Endodermal cell (in vitro differentiated cells): Measurements from ENCODE around the gene EIF5A2. TPM values are rescaled to one million over a fixed set of nuclear protein-coding genes. Genes with fewer than 3 reads are reported as not detected.

Experiments
- DNase-seq: peaks from one replicate; pipeline ENCODE4 v3.0.0-alpha.2; 2017
- H3K27ac ChIP-seq: 2 replicates; pipeline ENCODE4 v1.5.1; 2013; ENCODE audit warnings: mild to moderate bottlenecking, low read depth, low read length, moderate library complexity
- H3K27me3 ChIP-seq: 2 replicates; pipeline ENCODE4 v1.6.1; 2013; ENCODE audit warnings: mild to moderate bottlenecking, low read length, moderate library complexity; ENCODE audit not compliant: insufficient read depth, control insufficient read depth, poor library complexity, severe bottlenecking
- H3K36me3 ChIP-seq: 2 replicates; pipeline ENCODE4 v1.7.0; 2013; ENCODE audit warnings: mild to moderate bottlenecking, low read length, moderate library complexity; ENCODE audit not compliant: control insufficient read depth, insufficient read depth
- H3K4me1 ChIP-seq: one replicate; pipeline ENCODE4 v1.7.0; 2013; ENCODE audit warnings: low read length; ENCODE audit not compliant: control insufficient read depth, insufficient read depth
- H3K4me3 ChIP-seq: 2 replicates; pipeline ENCODE4 v1.5.1; 2013; ENCODE audit warnings: mild to moderate bottlenecking, low read length, moderate library complexity
- H3K9ac ChIP-seq: 2 replicates; pipeline ENCODE4 v1.6.1; 2013; ENCODE audit warnings: mild to moderate bottlenecking, low read length, moderate library complexity; ENCODE audit not compliant: poor library complexity, severe bottlenecking; ENCODE audit errors: extremely low read depth
- H3K9me3 ChIP-seq: 2 replicates; pipeline ENCODE4 v1.6.1; 2013; ENCODE audit warnings: mild to moderate bottlenecking, low read length, moderate library complexity; ENCODE audit not compliant: control insufficient read depth
- H3K27ac Mint-ChIP-seq: 2 replicates; pipeline ENCODE4 v1.8.0; 2020; ENCODE audit warnings: mixed read lengths
- H3K27me3 Mint-ChIP-seq: 2 replicates; pipeline ENCODE4 v1.8.0; 2021; ENCODE audit warnings: mild to moderate bottlenecking, mixed read lengths; ENCODE audit not compliant: insufficient read depth
- H3K36me3 Mint-ChIP-seq: 2 replicates; pipeline ENCODE4 v1.8.0; 2020; ENCODE audit warnings: low read depth, mixed read lengths
- H3K4me1 Mint-ChIP-seq: 2 replicates; pipeline ENCODE4 v1.8.0; 2020; ENCODE audit warnings: mixed read lengths
- H3K4me3 Mint-ChIP-seq: 2 replicates; pipeline ENCODE4 v1.8.0; 2020; ENCODE audit warnings: mild to moderate bottlenecking, moderate library complexity, mixed read lengths
- H3K9me3 Mint-ChIP-seq: 2 replicates; pipeline ENCODE4 v1.8.0; 2020; ENCODE audit warnings: mild to moderate bottlenecking, mixed read lengths
- CTCF ChIP-seq: fragments of 200-600 bp; sonication (generic); conservative IDR thresholded peaks from 2 replicates; pipeline ENCODE4 v1.5.0; 2021; ENCODE audit warnings: antibody characterized with exemption, mild to moderate bottlenecking
- WGBS, 2 experiments: methylation state at CpG; one replicate each; pipeline versions ENCODE4 v1.1.5 to v1.1.7; 2013; ENCODE audit warnings: missing lambda C conversion rate in 2 of 2, mixed read lengths in 1 of 2; ENCODE audit not compliant: insufficient coverage in 1 of 2, insufficient read length in 1 of 2; 5-methylcytosine and 5-hydroxymethylcytosine counted together
- long read RNA-seq, 4 experiments: library from polyadenylated mRNA in 2 of 4; library from RNA in 1 of 4; library from capped mRNA in 1 of 4; stranded (forward) in 3 of 4; unstranded in 1 of 4; transcript quantifications; one replicate each; pipeline ENCODE4 v2.0.0, GENCODE V29; 2020 to 2021; ENCODE audit warnings: inconsistent platforms in 1 of 4
- polyA plus RNA-seq, 2 experiments: library from polyadenylated mRNA; stranded (reverse); fragments of 50-300 nt; gene quantifications; one replicate each; pipeline ENCODE4 v1.2.3, GENCODE V29; 2013
- total RNA-seq, 2 donors: library from RNA; stranded (reverse); fragmentation: NEBNext Ultra II Directional in 1 of 2; extraction: Animal tissue kit (Norgen Biotek cat#: 25700) in 1 of 2; gene quantifications; 2 replicates in 1 of 2; 3 replicates in 1 of 2; pipeline ENCODE4 v1.2.1, GENCODE V29; 2021

The EIF5A2 gene
- total RNA-seq = 10 to 100 TPM in 1 of 2 donors, 1 to 10 TPM in 1; 8.4 to 12.4 TPM
- polyA plus RNA-seq (2013, experiment 1 of 2) = 6.4 TPM
- 7.7 TPM for polyA plus RNA-seq (2013, experiment 2 of 2)
- long read RNA-seq, experiment 1, full-length matches to known transcripts = 2 of 3 reads
- long read RNA-seq, experiment 1, partial matches to known transcripts = 1 of 3 reads
- long read RNA-seq, experiment 1, other reads (novel, unspliced or antisense) = 0 of 3 reads
- long read RNA-seq, experiment 2, full-length matches to known transcripts = 25 of 29 reads
- long read RNA-seq, experiment 2, partial matches to known transcripts = 1 of 29 reads
- long read RNA-seq, experiment 2, other reads (novel, unspliced or antisense) = 3 of 29 reads
- long read RNA-seq, experiment 3, full-length matches to known transcripts = 31 of 33 reads
- long read RNA-seq, experiment 3, partial matches to known transcripts = 2 of 33 reads
- long read RNA-seq, experiment 3, other reads (novel, unspliced or antisense) = 0 of 33 reads
- long read RNA-seq, experiment 4, full-length matches to known transcripts = 9 of 9 reads
- long read RNA-seq, experiment 4, partial matches to known transcripts = 0 of 9 reads
- long read RNA-seq, experiment 4, other reads (novel, unspliced or antisense) = 0 of 9 reads

GRCh38 chr3:170908235-170909116, at the start of gene EIF5A2:
Gene EIF5A2, minus strand, starts transcription at chr3:170908637. Its CDS starts 831 bp downstream, at chr3:170907806.
- peak within 1 kb of the TSS; percentile 88 for H3K4me3 ChIP-seq
- H3K9ac ChIP-seq = peak within 1 kb of the TSS; percentile 27
- 24 to 51% methylated on average over 31 to 73 of the region's 73 CpGs for WGBS, 2 experiments
- H3K9me3 ChIP-seq = peaks cover 25% of the 10 kb centered on the region
- H3K36me3 ChIP-seq = no peaks in the 10 kb centered on the region
- Mint-ChIP-seq H3K4me1 (peaks cover 13% of the 10 kb centered on the region), H3K27me3 (peaks cover 27% of the 10 kb centered on the region), H3K36me3 (no peaks in the 10 kb centered on the region), H3K9me3 (peaks cover 30% of the 10 kb centered on the region), H3K27ac (peak within 1 kb of the TSS; percentile 83), H3K4me3 (peak within 1 kb of the TSS; percentile 84)
- no peak within 1 kb of the TSS for H3K27ac ChIP-seq
- H3K27me3 ChIP-seq = peaks cover 17% of the 10 kb centered on the region
- H3K4me1 ChIP-seq = no peaks in the 10 kb centered on the region
- no peak for TF ChIP-seq CTCF
- peak; percentile 98 for DNase-seq

- H3K36me3 ChIP-seq = no peaks in the 10 kb centered on the region
- no peak for DNase-seq
- H3K36me3 Mint-ChIP-seq = no peaks in the 10 kb centered on the region
- H3K27me3 ChIP-seq = no peaks in the 10 kb centered on the region
- no peak overlapping the region for H3K9ac ChIP-seq
- no peaks in the 10 kb centered on the region for H3K9me3 Mint-ChIP-seq
- H3K4me1 ChIP-seq = peaks cover 2% of the 10 kb centered on the region
- no peaks in the 10 kb centered on the region for H3K27me3 Mint-ChIP-seq
- no peak overlapping the region for H3K27ac Mint-ChIP-seq
- no peak for TF ChIP-seq CTCF
- H3K4me3 Mint-ChIP-seq = no peak overlapping the region
- peaks cover 15% of the 10 kb centered on the region for H3K4me1 Mint-ChIP-seq
- no peak overlapping the region for H3K27ac ChIP-seq
- no peaks in the 10 kb centered on the region for H3K9me3 ChIP-seq
- no peak overlapping the region for H3K4me3 ChIP-seq
Observed at GRCh38 chr3:170956647-170957046, 48.2 kb upstream of the EIF5A2 start.

GRCh38 chr3:170953736-170954135, 45.3 kb upstream of the EIF5A2 start:
- no peak overlapping the region for H3K4me3 Mint-ChIP-seq
- Histone ChIP-seq H3K9me3 (no peaks in the 10 kb centered on the region), H3K4me1 (peaks cover 1% of the 10 kb centered on the region), H3K4me3 (no peak overlapping the region), H3K27ac (no peak overlapping the region), H3K27me3 (no peaks in the 10 kb centered on the region), H3K36me3 (no peaks in the 10 kb centered on the region), H3K9ac (no peak overlapping the region)
- no peak for DNase-seq
- H3K27ac Mint-ChIP-seq = no peak overlapping the region
- TF ChIP-seq CTCF = no peak
- H3K9me3 Mint-ChIP-seq = no peaks in the 10 kb centered on the region
- 90 to 93% methylated on average over 2 to 12 of the region's 12 CpGs for WGBS, 2 experiments
- H3K36me3 Mint-ChIP-seq = no peaks in the 10 kb centered on the region
- H3K27me3 Mint-ChIP-seq = no peaks in the 10 kb centered on the region
- H3K4me1 Mint-ChIP-seq = peaks cover 5% of the 10 kb centered on the region
